B cell (primary cell): ENCODE measurements around the gene LENG8. TPM values are rescaled to one million over a fixed set of nuclear protein-coding genes. Genes with fewer than 3 reads are reported as not detected.

Source experiments
- ATAC-seq: fragments of 200-7000 bp; cut with Tn5 transposase; one replicate; pipeline ENCODE4 v1.10.0; 2021; ENCODE audit warnings: low read depth, mild to moderate bottlenecking, moderate number of reproducible peaks, moderate library complexity
- CTCF ChIA-PET: fragments of 350-600 bp; sonication (Branson Sonifier 250); formaldehyde crosslinking; loops from one replicate; lab custom pipeline; 2021; ENCODE audit warnings: antibody characterized with exemption, inconsistent platforms; lab: Charles Lee
- POLR2A ChIA-PET: fragments of 350-600 bp; sonication (Branson Sonifier 250); formaldehyde crosslinking; loops from one replicate; lab custom pipeline; 2021; ENCODE audit warnings: antibody characterized with exemption; lab: Charles Lee
- DNase-seq: peaks from one replicate; pipeline ENCODE4 v3.0.0; 2013
- H2AFZ ChIP-seq: 2 replicates; pipeline ENCODE4 v1.6.1; 2012; ENCODE audit warnings: mild to moderate bottlenecking, low read depth, low read length; ENCODE audit not compliant: insufficient read depth, poor library complexity, severe bottlenecking
- H3K27ac ChIP-seq, 2 donors: 1 replicate in 1 of 2; 2 replicates in 1 of 2; pipeline ENCODE4 v1.5.1; 2012 to 2013; ENCODE audit warnings: low read length in 2 of 2, mild to moderate bottlenecking in 2 of 2, moderate library complexity in 1 of 2
- H3K27me3 ChIP-seq, 4 experiments: fragments of 200-600 bp in 1 of 4; sonication (generic) in 1 of 4; replicated peaks in 1 of 4; 1 replicate in 2 of 4; 2 replicates in 2 of 4; pipeline versions ENCODE4 v1.6.1 to v1.7.0; 2013 to 2016; ENCODE audit warnings: low read length in 3 of 4, mild to moderate bottlenecking in 2 of 4, mixed read lengths in 1 of 4, moderate library complexity in 1 of 4; ENCODE audit not compliant: insufficient read depth in 4 of 4, control insufficient read depth in 3 of 4; ENCODE audit errors: control extremely low read depth in 1 of 4
- H3K36me3 ChIP-seq, 2 experiments: replicated peaks in 1 of 2; 1 replicate in 1 of 2; 2 replicates in 1 of 2; pipeline versions ENCODE4 v1.6.1 to v1.7.1; 2013; ENCODE audit warnings: low read length in 1 of 2; ENCODE audit not compliant: insufficient read depth in 2 of 2, control insufficient read depth in 1 of 2; ENCODE audit errors: control extremely low read depth in 1 of 2, extremely low read depth in 1 of 2
- H3K4me1 ChIP-seq, 2 donors: fragments of 200-600 bp in 1 of 2; sonication (generic) in 1 of 2; 1 replicate in 1 of 2; 2 replicates in 1 of 2; pipeline versions ENCODE4 v1.5.1 to v1.6.1; 2013 to 2017; ENCODE audit warnings: low read length in 2 of 2; ENCODE audit not compliant: control insufficient read depth in 2 of 2, insufficient read depth in 2 of 2
- H3K4me2 ChIP-seq: replicated peaks from 2 replicates; pipeline ENCODE3; 2012; ENCODE audit warnings: mild to moderate bottlenecking, low read depth, low read length; ENCODE audit not compliant: poor library complexity, severe bottlenecking
- H3K4me3 ChIP-seq, 5 experiments: fragments of 200-600 bp in 1 of 5; sonication (generic) in 1 of 5; 1 replicate in 3 of 5; 2 replicates in 2 of 5; pipeline versions ENCODE4 v1.5.1 to v1.7.0; 2011 to 2016; ENCODE audit warnings: low read length in 4 of 5, mild to moderate bottlenecking in 4 of 5, low read depth in 2 of 5, control low read depth in 1 of 5, moderate library complexity in 1 of 5; ENCODE audit not compliant: insufficient read depth in 1 of 5; ENCODE audit errors: control extremely low read depth in 1 of 5, extremely low read depth in 1 of 5
- H3K79me2 ChIP-seq: fragments of 200-600 bp; sonication (generic); one replicate; pipeline ENCODE4 v1.6.0; 2016; ENCODE audit warnings: low read length; ENCODE audit not compliant: control insufficient read depth, insufficient read depth
- H3K9ac ChIP-seq: fragments of 200-600 bp; sonication (generic); 2 replicates; pipeline ENCODE4 v1.6.1; 2017; ENCODE audit warnings: mild to moderate bottlenecking, low read length, moderate library complexity
- H3K9me3 ChIP-seq, 3 donors: one replicate each; pipeline versions ENCODE4 v1.6.1 to v1.7.1; 2013; ENCODE audit warnings: low read length in 2 of 3; ENCODE audit not compliant: control insufficient read depth in 2 of 3, insufficient read depth in 1 of 3; ENCODE audit errors: control extremely low read depth in 1 of 3
- H4K20me1 ChIP-seq: 2 replicates; pipeline ENCODE4 v1.6.0; 2012; ENCODE audit warnings: mild to moderate bottlenecking, low read length; ENCODE audit not compliant: insufficient read depth, control insufficient read depth, poor library complexity, severe bottlenecking
- H3K27ac Mint-ChIP-seq: one replicate; pipeline ENCODE4 v1.8.0; 2021; ENCODE audit warnings: mixed read lengths
- H3K27me3 Mint-ChIP-seq: one replicate; pipeline ENCODE4 v1.8.0; 2021; ENCODE audit warnings: mixed read lengths
- H3K4me1 Mint-ChIP-seq: one replicate; pipeline ENCODE4 v1.8.0; 2021; ENCODE audit warnings: mixed read lengths
- H3K4me3 Mint-ChIP-seq: one replicate; pipeline ENCODE4 v1.8.0; 2021; ENCODE audit warnings: mixed read lengths
- H3K9me3 Mint-ChIP-seq: one replicate; pipeline ENCODE4 v1.8.0; 2022; ENCODE audit warnings: mixed read lengths; ENCODE audit not compliant: insufficient read depth
- EZH2 ChIP-seq: IDR thresholded peaks from 2 replicates; pipeline ENCODE4 v1.6.1; 2012; ENCODE audit warnings: borderline replicate concordance, low read depth, mild to moderate bottlenecking, moderate library complexity, low read length; ENCODE audit not compliant: insufficient read depth, poor library complexity, severe bottlenecking
- WGBS: methylation state at CpG from one replicate; pipeline ENCODE4 v1.1.5; 2013; ENCODE audit warnings: missing lambda C conversion rate; ENCODE audit not compliant: insufficient coverage; 5-methylcytosine and 5-hydroxymethylcytosine counted together
- intact Hi-C: fragments of 100-400 bp; cut with micrococcal nuclease; formaldehyde crosslinking; loops from one replicate; pipeline ENCODE4 v1.10.0; 2022
- polyA plus RNA-seq: library from polyadenylated mRNA; depleted of rRNA; stranded (reverse); fragments of >200 nt; gene quantifications from 2 replicates; pipeline ENCODE4 v1.2.3, GENCODE V29; 2012
- total RNA-seq, 2 donors: library from RNA; stranded (reverse); fragments of 120-200 nt in 1 of 2; gene quantifications; 1 replicate in 1 of 2; 2 replicates in 1 of 2; pipeline versions ENCODE4 v1.2.3 to v1.2.4, GENCODE V29; 2013 to 2022
- TF ChIP-seq, protein P1 (sequence below): fragments of 200-600 bp; IDR thresholded peaks from one replicate; pipeline ENCODE4 v1.8.0; 2022; ENCODE audit warnings: antibody characterized with exemption, mild to moderate bottlenecking

LENG8 gene
- total and polyA plus RNA-seq, 2 donors (not counting 1 experiment from before 2014, with no cell fraction given): 687 to 753 TPM

DNA sequence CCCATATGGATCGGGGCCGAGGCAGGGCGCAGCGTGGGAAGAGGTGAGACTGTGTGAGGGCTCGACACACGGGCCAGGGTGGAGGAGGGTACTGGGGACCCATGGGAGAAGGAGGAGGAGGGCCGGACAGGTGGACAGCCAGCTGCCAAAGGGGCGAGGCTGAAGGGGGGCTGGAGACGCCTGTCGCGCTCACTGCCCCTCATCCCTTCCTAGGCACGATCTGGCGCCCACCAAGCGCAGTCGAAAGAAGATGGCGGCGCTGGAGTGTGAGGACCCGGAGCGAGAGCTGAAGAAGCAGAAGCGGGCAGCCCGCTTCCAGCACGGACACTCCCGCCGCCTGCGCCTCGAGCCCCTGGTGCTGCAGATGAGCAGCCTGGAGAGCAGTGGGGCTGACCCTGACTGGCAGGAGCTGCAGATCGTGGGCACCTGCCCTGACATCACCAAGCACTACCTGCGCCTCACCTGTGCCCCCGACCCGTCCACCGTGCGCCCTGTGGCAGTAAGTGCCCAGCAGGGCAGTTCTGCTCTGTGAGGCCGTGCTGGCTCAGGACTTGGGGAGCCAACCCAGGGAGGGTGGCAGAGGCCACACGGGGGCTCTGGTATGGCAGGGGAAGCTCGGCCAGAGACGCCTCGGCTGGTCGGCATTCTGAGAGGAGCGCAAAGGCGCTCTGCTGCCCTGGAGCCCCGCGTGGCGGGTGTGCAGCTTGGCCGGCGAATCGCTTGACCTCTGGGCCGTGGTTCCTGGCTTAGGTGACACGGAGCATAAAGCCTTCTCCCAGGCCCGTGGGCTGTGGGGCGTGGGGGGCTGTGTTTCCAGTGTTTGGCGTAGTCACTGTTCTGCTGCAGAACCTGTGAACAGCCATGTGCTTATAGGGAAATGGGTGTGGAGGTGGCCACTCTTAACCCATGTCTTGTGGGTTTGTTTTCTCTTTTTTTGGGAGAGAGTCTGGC lies 7.7 kb downstream of the LENG8 start:
- Histone ChIP-seq H3K4me3 (no peak overlapping the region), H3K4me1 (peaks cover 0 to under 1% of the 10 kb centered on the region in 2 donors), H3K9ac (no peak overlapping the region), H4K20me1 (peaks cover 99% of the 10 kb centered on the region), H3K27ac (no peak overlapping the region), H3K4me2 (no peak overlapping the region), H3K27me3 (no peaks in the 10 kb centered on the region), H3K9me3 (no peaks in the 10 kb centered on the region), H3K36me3 (peaks cover 1 to 92% of the 10 kb centered on the region in 2 experiments), H3K79me2 (peaks cover 76% of the 10 kb centered on the region), H2AFZ (no peak overlapping the region)
- ATAC-seq: peak; percentile 28
- WGBS: 94% methylated on average over 47 of the region's 51 CpGs
- Mint-ChIP-seq H3K4me3 (no peak overlapping the region), H3K4me1 (peaks cover 13% of the 10 kb centered on the region), H3K9me3 (no peaks in the 10 kb centered on the region), H3K27me3 (no peaks in the 10 kb centered on the region), H3K27ac (no peak overlapping the region)
- intact Hi-C loops: no loop called here
- POLR2A ChIA-PET: no interaction called here
- DNase-seq: no peak
- TF ChIP-seq EZH2: no peak
- CTCF ChIA-PET: no interaction called here

DNA sequence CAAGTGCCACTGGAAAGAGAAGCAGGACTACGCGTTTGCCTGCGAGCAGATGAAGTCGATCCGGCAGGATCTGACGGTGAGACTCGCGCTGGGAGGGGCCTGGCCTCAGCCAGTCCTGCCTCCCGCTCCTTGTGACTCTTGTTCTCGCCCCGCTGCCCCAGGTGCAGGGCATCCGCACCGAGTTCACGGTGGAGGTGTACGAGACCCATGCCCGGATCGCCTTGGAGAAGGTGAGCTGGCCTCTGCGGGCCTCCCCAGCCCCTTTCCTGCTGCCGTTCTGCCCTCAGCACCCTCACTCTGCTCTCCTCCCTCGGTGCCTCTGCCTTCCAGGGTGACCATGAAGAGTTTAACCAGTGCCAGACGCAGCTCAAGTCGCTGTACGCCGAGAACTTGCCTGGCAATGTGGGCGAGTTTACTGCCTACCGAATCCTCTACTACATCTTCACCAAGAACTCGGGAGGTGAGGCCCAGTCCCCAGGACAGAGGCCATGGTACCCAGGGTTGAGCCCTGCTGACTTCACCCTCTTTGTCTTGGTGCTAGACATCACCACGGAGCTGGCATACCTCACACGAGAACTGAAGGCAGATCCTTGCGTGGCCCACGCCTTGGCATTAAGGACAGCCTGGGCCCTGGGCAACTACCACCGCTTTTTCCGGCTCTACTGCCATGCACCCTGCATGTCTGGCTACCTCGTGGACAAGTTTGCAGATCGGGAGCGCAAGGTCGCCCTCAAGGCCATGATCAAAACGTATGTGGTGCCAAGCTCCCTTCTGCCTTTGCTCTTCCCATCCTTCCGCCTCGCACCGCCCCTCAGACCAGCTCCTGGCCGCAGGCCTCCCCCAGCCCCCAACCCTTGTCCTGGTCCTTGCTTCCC lies 9.0 kb downstream of the LENG8 start:
- Mint-ChIP-seq H3K27me3 (no peaks in the 10 kb centered on the region), H3K4me3 (no peak overlapping the region), H3K9me3 (no peaks in the 10 kb centered on the region), H3K27ac (no peak overlapping the region), H3K4me1 (peaks cover 14% of the 10 kb centered on the region)
- no peak overlapping the region for H3K4me2 ChIP-seq
- ChIA-PET POLR2A (no interaction called here), CTCF (interaction anchor here (0.5 kb wide), 1 partner anchor 838 kb away, joined by 3 read pairs; no protein-coding TSS in a partner anchor)
- no peak overlapping the region for H3K27ac ChIP-seq
- ATAC-seq (no peak), DNase-seq (no peak)
- no peak overlapping the region for H3K9ac ChIP-seq
- H2AFZ ChIP-seq: no peak overlapping the region
- H3K36me3 ChIP-seq: peaks cover 0 to 87% of the 10 kb centered on the region in 2 experiments
- no peaks in the 10 kb centered on the region for H3K9me3 ChIP-seq
- H3K79me2 ChIP-seq: peaks cover 63% of the 10 kb centered on the region
- H4K20me1 ChIP-seq: peaks cover 98% of the 10 kb centered on the region
- 98% methylated on average over 42 of the region's 42 CpGs for WGBS
- TF ChIP-seq EZH2: no peak
- TF ChIP-seq, protein P1, sequence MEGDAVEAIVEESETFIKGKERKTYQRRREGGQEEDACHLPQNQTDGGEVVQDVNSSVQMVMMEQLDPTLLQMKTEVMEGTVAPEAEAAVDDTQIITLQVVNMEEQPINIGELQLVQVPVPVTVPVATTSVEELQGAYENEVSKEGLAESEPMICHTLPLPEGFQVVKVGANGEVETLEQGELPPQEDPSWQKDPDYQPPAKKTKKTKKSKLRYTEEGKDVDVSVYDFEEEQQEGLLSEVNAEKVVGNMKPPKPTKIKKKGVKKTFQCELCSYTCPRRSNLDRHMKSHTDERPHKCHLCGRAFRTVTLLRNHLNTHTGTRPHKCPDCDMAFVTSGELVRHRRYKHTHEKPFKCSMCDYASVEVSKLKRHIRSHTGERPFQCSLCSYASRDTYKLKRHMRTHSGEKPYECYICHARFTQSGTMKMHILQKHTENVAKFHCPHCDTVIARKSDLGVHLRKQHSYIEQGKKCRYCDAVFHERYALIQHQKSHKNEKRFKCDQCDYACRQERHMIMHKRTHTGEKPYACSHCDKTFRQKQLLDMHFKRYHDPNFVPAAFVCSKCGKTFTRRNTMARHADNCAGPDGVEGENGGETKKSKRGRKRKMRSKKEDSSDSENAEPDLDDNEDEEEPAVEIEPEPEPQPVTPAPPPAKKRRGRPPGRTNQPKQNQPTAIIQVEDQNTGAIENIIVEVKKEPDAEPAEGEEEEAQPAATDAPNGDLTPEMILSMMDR: no peak
- no peak overlapping the region for H3K4me3 ChIP-seq
- no peaks in the 10 kb centered on the region for H3K27me3 ChIP-seq
- intact Hi-C loops: no loop called here
- H3K4me1 ChIP-seq: peaks cover 8 to 13% of the 10 kb centered on the region in 2 donors
